ENCODE data around the gene KCNK16.

- TF ChIP-seq POLR2A (IDR thresholded peaks at IDR 0.05), result no peak
- no peak for TF ChIP-seq CTCF (IDR thresholded peaks at IDR 0.05)
These were observed 12.0 kb downstream of the KCNK16 start for GRCh38 chr6:39310542-39310941.
